H9 (cell line): ENCODE data around the gene SPC24. TPM values are rescaled to one million over a fixed set of nuclear protein-coding genes. Genes with fewer than 3 reads are reported as not detected.
A peak's percentile ranks its signal among the peaks of the same experiment; 100 is the strongest.

Experiments
- DNase-seq: peaks from one replicate; pipeline ENCODE4 v3.0.0-alpha.2; 2017
- H2AFZ ChIP-seq: one replicate; pipeline ENCODE4 v1.6.1; 2013; ENCODE audit warnings: mild to moderate bottlenecking, low read length, control low read depth, moderate library complexity
- H2AK5ac ChIP-seq: 2 replicates; pipeline ENCODE4 v1.6.1; 2013; ENCODE audit warnings: low read length, control low read depth, mixed read lengths; ENCODE audit not compliant: insufficient read length
- H2BK120ac ChIP-seq: one replicate; pipeline ENCODE4 v1.6.1; 2013; ENCODE audit warnings: low read depth, mild to moderate bottlenecking, low read length, control low read depth, inconsistent platforms; ENCODE audit not compliant: poor library complexity, severe bottlenecking
- H2BK12ac ChIP-seq: 2 replicates; pipeline ENCODE4 v1.6.1; 2013; ENCODE audit warnings: low read length, control low read depth, mixed read lengths, low read depth; ENCODE audit not compliant: insufficient read length
- H2BK15ac ChIP-seq: 2 replicates; pipeline ENCODE4 v1.6.1; 2013; ENCODE audit warnings: low read depth, low read length, control low read depth
- H2BK20ac ChIP-seq: one replicate; pipeline ENCODE4 v1.6.1; 2013; ENCODE audit warnings: low read depth, mild to moderate bottlenecking, low read length, control low read depth, inconsistent platforms; ENCODE audit not compliant: poor library complexity, severe bottlenecking
- H2BK5ac ChIP-seq: 2 replicates; pipeline ENCODE4 v1.6.1; 2013; ENCODE audit warnings: low read length, control low read depth, mixed read lengths; ENCODE audit not compliant: insufficient read length
- H3K14ac ChIP-seq: 2 replicates; pipeline ENCODE4 v1.6.1; 2013; ENCODE audit warnings: low read length, control low read depth; ENCODE audit not compliant: insufficient read depth
- H3K18ac ChIP-seq: 2 replicates; pipeline ENCODE4 v1.6.1; 2013; ENCODE audit warnings: low read depth, mild to moderate bottlenecking, mixed read lengths, low read length, control low read depth; ENCODE audit not compliant: insufficient read length
- H3K23ac ChIP-seq: 2 replicates; pipeline ENCODE4 v1.6.1; 2013; ENCODE audit warnings: low read length, control low read depth, mixed read lengths, low read depth; ENCODE audit not compliant: insufficient read length
- H3K23me2 ChIP-seq: 2 replicates; pipeline ENCODE4 v1.6.1; 2013; ENCODE audit warnings: low read depth, mild to moderate bottlenecking, mixed read lengths, low read length, control low read depth; ENCODE audit not compliant: insufficient read length, poor library complexity, severe bottlenecking
- H3K27ac ChIP-seq: 2 replicates; pipeline ENCODE4 v1.5.1; 2013; ENCODE audit warnings: low read length, control low read depth, mixed read lengths, low read depth; ENCODE audit not compliant: insufficient read length
- H3K27me3 ChIP-seq: 2 replicates; pipeline ENCODE4 v1.6.1; 2013; ENCODE audit warnings: low read length, control low read depth, inconsistent platforms; ENCODE audit not compliant: insufficient read depth
- H3K4ac ChIP-seq: 2 replicates; pipeline ENCODE4 v1.6.1; 2013; ENCODE audit warnings: low read depth, mild to moderate bottlenecking, control low read depth, inconsistent platforms, low read length, moderate library complexity
- H3K4me1 ChIP-seq: 2 replicates; pipeline ENCODE4 v1.6.1; 2013; ENCODE audit warnings: low read length, control low read depth, inconsistent platforms; ENCODE audit not compliant: insufficient read depth
- H3K4me2 ChIP-seq: 2 replicates; pipeline ENCODE4 v1.6.1; 2013; ENCODE audit warnings: low read length, control low read depth, mixed read lengths; ENCODE audit not compliant: insufficient read length, insufficient read depth
- H3K56ac ChIP-seq: 2 replicates; pipeline ENCODE4 v1.6.1; 2013; ENCODE audit warnings: low read depth, mild to moderate bottlenecking, mixed read lengths, low read length, control low read depth; ENCODE audit not compliant: insufficient read length
- H3K79me1 ChIP-seq: 2 replicates; pipeline ENCODE4 v1.6.1; 2013; ENCODE audit warnings: low read depth, mild to moderate bottlenecking, moderate library complexity, low read length, control low read depth, inconsistent platforms; ENCODE audit not compliant: insufficient read depth, poor library complexity, severe bottlenecking
- H3K79me2 ChIP-seq: 2 replicates; pipeline ENCODE4 v1.6.1; 2013; ENCODE audit warnings: low read length, control low read depth, inconsistent platforms; ENCODE audit not compliant: insufficient read depth
- H3K9ac ChIP-seq: 2 replicates; pipeline ENCODE4 v1.6.1; 2013; ENCODE audit warnings: low read length, control low read depth, mixed read lengths; ENCODE audit not compliant: insufficient read length; ENCODE audit errors: extremely low read depth
- H3K9me3 ChIP-seq: one replicate; pipeline ENCODE4 v1.6.1; 2013; ENCODE audit warnings: low read depth, low read length, inconsistent platforms; ENCODE audit not compliant: control insufficient read depth
- H3T11ph ChIP-seq: one replicate; pipeline ENCODE4 v1.6.1; 2013; ENCODE audit warnings: mild to moderate bottlenecking, low read length, control low read depth, inconsistent platforms
- H4K20me1 ChIP-seq: one replicate; pipeline ENCODE4 v1.6.1; 2013; ENCODE audit not compliant: control insufficient read depth, insufficient read length, insufficient read depth
- H4K5ac ChIP-seq: 2 replicates; pipeline ENCODE4 v1.6.1; 2013; ENCODE audit warnings: low read depth, mild to moderate bottlenecking, mixed read lengths, low read length, control low read depth; ENCODE audit not compliant: insufficient read length
- H4K8ac ChIP-seq: replicated peaks from 2 replicates; pipeline ENCODE4 v1.6.1; 2013; ENCODE audit warnings: low read length, control low read depth, mixed read lengths, low read depth; ENCODE audit not compliant: insufficient read length
- H4K91ac ChIP-seq: 2 replicates; pipeline ENCODE4 v1.6.1; 2013; ENCODE audit warnings: low read depth, mild to moderate bottlenecking, moderate library complexity, mixed read lengths, low read length, control low read depth; ENCODE audit not compliant: insufficient read length
- H3K27ac Mint-ChIP-seq, 3 experiments: 2 replicates in 2 of 3; 3 replicates in 1 of 3; pipeline ENCODE4 v1.8.0; 2020 to 2021; ENCODE audit warnings: mixed read lengths in 3 of 3, mild to moderate bottlenecking in 1 of 3, moderate library complexity in 1 of 3
- H3K27me3 Mint-ChIP-seq: 2 replicates; pipeline ENCODE4 v1.8.0; 2021; ENCODE audit warnings: low read depth, mild to moderate bottlenecking, moderate library complexity, mixed read lengths
- H3K36me3 Mint-ChIP-seq, 3 experiments: 2 replicates in 2 of 3; 3 replicates in 1 of 3; pipeline ENCODE4 v1.8.0; 2020 to 2021; ENCODE audit warnings: low read depth in 3 of 3, mixed read lengths in 3 of 3; ENCODE audit not compliant: insufficient read depth in 1 of 3
- H3K4me1 Mint-ChIP-seq, 2 experiments: 2 replicates each; pipeline ENCODE4 v1.8.0; 2020; ENCODE audit warnings: mixed read lengths in 2 of 2
- H3K4me3 Mint-ChIP-seq, 2 experiments: 2 replicates in 1 of 2; 3 replicates in 1 of 2; pipeline ENCODE4 v1.8.0; 2020 to 2021; ENCODE audit warnings: mild to moderate bottlenecking in 2 of 2, mixed read lengths in 2 of 2, moderate library complexity in 1 of 2
- H3K9me3 Mint-ChIP-seq, 2 experiments: 2 replicates in 1 of 2; 3 replicates in 1 of 2; pipeline ENCODE4 v1.8.0; 2020; ENCODE audit warnings: mild to moderate bottlenecking in 2 of 2, mixed read lengths in 2 of 2, moderate library complexity in 1 of 2
- WGBS: extraction: QIAGEN DNeasy Blood & Tissue Kit; methylation state at CpG from one replicate; pipeline ENCODE4 v1.1.7; 2013; ENCODE audit warnings: missing lambda C conversion rate, low lambda C conversion rate, mixed read lengths; ENCODE audit not compliant: insufficient read length; ENCODE audit errors: extremely low coverage; 5-methylcytosine and 5-hydroxymethylcytosine counted together
- total RNA-seq: library from RNA; stranded (reverse); gene quantifications from 2 replicates; pipeline ENCODE4 v1.2.1, GENCODE V29; 2021
- TF ChIP-seq, protein P1 (sequence below): fragments of 200-600 bp; sonication (generic); conservative IDR thresholded peaks from 3 replicates; pipeline ENCODE4 v1.8.0; 2021; ENCODE audit warnings: antibody characterized with exemption, mild to moderate bottlenecking

Gene SPC24
- total RNA-seq, 1 experiment from 2014 or later, result 51.5 TPM

DNA sequence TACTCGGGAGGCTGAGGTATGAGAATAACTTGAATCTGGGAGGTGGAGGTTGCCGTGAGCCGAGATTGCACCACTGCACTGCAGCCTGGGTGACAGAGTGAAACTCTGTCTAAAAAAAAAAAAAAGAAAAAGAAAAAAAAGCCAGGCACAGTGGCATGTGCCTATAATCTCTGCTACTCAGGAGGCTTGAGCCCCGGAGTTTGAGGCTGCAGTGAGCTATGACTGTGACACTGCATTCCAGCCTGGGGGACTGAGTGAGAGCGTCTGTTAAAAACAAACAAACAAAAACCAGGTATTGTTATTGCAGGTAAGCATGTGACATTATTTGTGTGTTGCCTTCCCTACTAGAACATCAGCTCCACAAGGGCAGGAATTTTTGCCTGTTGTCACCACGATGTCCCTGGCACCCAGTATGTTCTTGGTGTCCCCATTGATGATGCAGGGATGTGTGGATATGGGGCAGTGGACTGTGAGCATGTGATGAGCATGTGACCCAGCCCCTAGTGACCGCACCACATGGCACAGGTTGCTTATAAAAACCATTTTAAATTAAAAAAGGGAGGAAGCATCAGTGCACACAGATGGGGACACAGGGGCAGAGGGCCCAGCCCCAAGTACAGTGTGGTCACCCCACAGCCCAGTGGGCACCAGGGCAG, 43.3 kb upstream of the SPC24 start:
- DNase-seq, result no peak
- peaks cover 3 to 30% (median 17%) of the 10 kb centered on the region in 3 experiments; a peak in 5 of 7 replicates for H3K36me3 Mint-ChIP-seq
- H3K18ac ChIP-seq, result no peak overlapping the region

More for the DNA sequence above, 43.3 kb upstream of the SPC24 start:
- WGBS, result no CpG with 5 or more reads among the region's 7 CpGs
- Histone ChIP-seq H2BK15ac (no peak overlapping the region), H3K9ac (no peak overlapping the region), H3K79me1 (no peaks in the 10 kb centered on the region), H3K23ac (no peak overlapping the region), H4K5ac (no peak overlapping the region), H2BK120ac (no peak overlapping the region), H2AFZ (no peak overlapping the region), H3K4ac (no peak overlapping the region), H3K4me1 (no peaks in the 10 kb centered on the region; the same call in 1 of the 2 replicates), H3K27ac (no peak overlapping the region), H2BK5ac (no peak overlapping the region), H3K23me2 (peaks cover 4% of the 10 kb centered on the region), H2BK12ac (no peak overlapping the region), H3K9me3 (no peaks in the 10 kb centered on the region), H3K4me2 (no peak overlapping the region), H2AK5ac (no peak overlapping the region), H2BK20ac (no peak overlapping the region), H3T11ph (no peak overlapping the region), H4K8ac (no peak overlapping the region), H3K56ac (no peak overlapping the region), H3K79me2 (no peaks in the 10 kb centered on the region), H3K27me3 (no peaks in the 10 kb centered on the region), H3K14ac (no peak overlapping the region), H4K20me1 (no peaks in the 10 kb centered on the region), H4K91ac (no peak overlapping the region)
- Mint-ChIP-seq H3K27me3 (peaks cover 2% of the 10 kb centered on the region; the same call in 1 of the 2 replicates), H3K9me3 (no peaks in the 10 kb centered on the region), H3K27ac (no peak overlapping the region), H3K4me3 (peak overlapping the region; percentile 59 to 60; a peak in 3 of 5 replicates), H3K4me1 (peaks cover 9 to 16% of the 10 kb centered on the region in 2 experiments)
- TF ChIP-seq, protein P1, sequence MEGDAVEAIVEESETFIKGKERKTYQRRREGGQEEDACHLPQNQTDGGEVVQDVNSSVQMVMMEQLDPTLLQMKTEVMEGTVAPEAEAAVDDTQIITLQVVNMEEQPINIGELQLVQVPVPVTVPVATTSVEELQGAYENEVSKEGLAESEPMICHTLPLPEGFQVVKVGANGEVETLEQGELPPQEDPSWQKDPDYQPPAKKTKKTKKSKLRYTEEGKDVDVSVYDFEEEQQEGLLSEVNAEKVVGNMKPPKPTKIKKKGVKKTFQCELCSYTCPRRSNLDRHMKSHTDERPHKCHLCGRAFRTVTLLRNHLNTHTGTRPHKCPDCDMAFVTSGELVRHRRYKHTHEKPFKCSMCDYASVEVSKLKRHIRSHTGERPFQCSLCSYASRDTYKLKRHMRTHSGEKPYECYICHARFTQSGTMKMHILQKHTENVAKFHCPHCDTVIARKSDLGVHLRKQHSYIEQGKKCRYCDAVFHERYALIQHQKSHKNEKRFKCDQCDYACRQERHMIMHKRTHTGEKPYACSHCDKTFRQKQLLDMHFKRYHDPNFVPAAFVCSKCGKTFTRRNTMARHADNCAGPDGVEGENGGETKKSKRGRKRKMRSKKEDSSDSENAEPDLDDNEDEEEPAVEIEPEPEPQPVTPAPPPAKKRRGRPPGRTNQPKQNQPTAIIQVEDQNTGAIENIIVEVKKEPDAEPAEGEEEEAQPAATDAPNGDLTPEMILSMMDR, result no peak
